Neural cell (in vitro differentiated cells): ENCODE data around the gene F2R. TPM values are rescaled to one million over a fixed set of nuclear protein-coding genes. Genes with fewer than 3 reads are reported as not detected.

Source experiments
- H2AFZ ChIP-seq: fragments of 200-600, 300-800 bp; sonication (generic), shearing (Covaris generic); 2 replicates; pipeline ENCODE4 v1.6.0; 2014; ENCODE audit warnings: low read depth, mild to moderate bottlenecking, antibody characterized with exemption, low read length, moderate library complexity
- H3F3A ChIP-seq: fragments of 200-600 bp; shearing (Covaris generic); 2 replicates; pipeline ENCODE4 v1.6.1; 2016; ENCODE audit warnings: mild to moderate bottlenecking, moderate library complexity, mixed read lengths, antibody characterized with exemption, low read length; ENCODE audit not compliant: insufficient read depth, poor library complexity, severe bottlenecking
- H3K27ac ChIP-seq: fragments of 200-600, 300-800 bp; sonication (generic), shearing (Covaris generic); 2 replicates; pipeline ENCODE4 v1.5.1; 2014; ENCODE audit warnings: mild to moderate bottlenecking, low read length, moderate library complexity
- H3K27me3 ChIP-seq: fragments of 300-800, 200-600 bp; sonication (generic), shearing (Covaris generic); 2 replicates; pipeline ENCODE4 v1.6.0; 2014; ENCODE audit warnings: mild to moderate bottlenecking, low read depth, low read length, moderate library complexity; ENCODE audit not compliant: insufficient read depth
- H3K36me3 ChIP-seq: fragments of 300-800, 200-600 bp; sonication (generic), shearing (Covaris generic); 2 replicates; pipeline ENCODE4 v1.5.1; 2014; ENCODE audit warnings: mild to moderate bottlenecking, antibody characterized with exemption, low read length, moderate library complexity; ENCODE audit not compliant: insufficient read depth
- H3K4me2 ChIP-seq: fragments of 300-800, 200-600 bp; sonication (generic), shearing (Covaris generic); 2 replicates; pipeline ENCODE4 v1.6.0; 2014; ENCODE audit warnings: mild to moderate bottlenecking, low read length
- H3K4me3 ChIP-seq: fragments of 300-800, 200-600 bp; sonication (generic), shearing (Covaris generic); 2 replicates; pipeline ENCODE4 v1.5.1; 2014; ENCODE audit warnings: mild to moderate bottlenecking, low read length, moderate library complexity
- H3K79me2 ChIP-seq: fragments of 200-600 bp; shearing (Covaris generic); replicated peaks from 2 replicates; pipeline ENCODE4 v1.6.0; 2014; ENCODE audit warnings: mild to moderate bottlenecking, low read length, moderate library complexity; ENCODE audit not compliant: insufficient read depth
- H3K9ac ChIP-seq: fragments of 300-800, 200-600 bp; sonication (generic), shearing (Covaris generic); 2 replicates; pipeline ENCODE4 v1.6.1; 2016; ENCODE audit warnings: mild to moderate bottlenecking, low read length, mixed read lengths
- H3K9me2 ChIP-seq: fragments of 200-600 bp; shearing (Covaris generic); 2 replicates; pipeline ENCODE4 v1.6.1; 2016; ENCODE audit warnings: mild to moderate bottlenecking, low read length, mixed read lengths; ENCODE audit not compliant: insufficient read depth
- H3K9me3 ChIP-seq: fragments of 200-600, 300-800 bp; sonication (generic), shearing (Covaris generic); 2 replicates; pipeline ENCODE4 v1.6.1; 2016; ENCODE audit warnings: mild to moderate bottlenecking, mixed run types, low read length, moderate library complexity, mixed read lengths
- H4K20me1 ChIP-seq: fragments of 200-600 bp; shearing (Covaris generic); 2 replicates; pipeline ENCODE4 v1.6.1; 2016; ENCODE audit warnings: mild to moderate bottlenecking, mixed run types; ENCODE audit not compliant: insufficient read depth
- CTCF ChIP-seq: fragments of 450-650 bp; IDR thresholded peaks from 2 replicates; pipeline ENCODE4 v1.5.1; 2014; ENCODE audit warnings: antibody characterized with exemption, mild to moderate bottlenecking, moderate library complexity; ENCODE audit not compliant: poor library complexity, severe bottlenecking
- EP300 ChIP-seq: fragments of 450-650 bp; conservative IDR thresholded peaks from 2 replicates; pipeline ENCODE4 v1.6.1; 2014; ENCODE audit warnings: antibody characterized with exemption, mild to moderate bottlenecking, moderate library complexity; ENCODE audit not compliant: poor library complexity, severe bottlenecking
- EZH2 ChIP-seq: fragments of 200-600, 300-800 bp; shearing (Covaris generic), sonication (generic); IDR thresholded peaks from 2 replicates; pipeline ENCODE4 v1.6.1; 2014; ENCODE audit warnings: antibody characterized with exemption, low read length, borderline replicate concordance, mild to moderate bottlenecking; ENCODE audit not compliant: insufficient read depth, poor library complexity, severe bottlenecking
- MXI1 ChIP-seq: fragments of 450-650 bp; conservative IDR thresholded peaks from 2 replicates; pipeline ENCODE4 v1.6.1; 2014; ENCODE audit warnings: antibody characterized with exemption, mild to moderate bottlenecking; ENCODE audit not compliant: poor library complexity, severe bottlenecking
- POLR2AphosphoS5 ChIP-seq: IDR thresholded peaks from 2 replicates; pipeline ENCODE4 v1.6.1; 2012
- RAD21 ChIP-seq: fragments of 450-650 bp; conservative IDR thresholded peaks from 2 replicates; pipeline ENCODE4 v1.6.1; 2014; ENCODE audit warnings: antibody characterized with exemption, mild to moderate bottlenecking, moderate library complexity
- REST ChIP-seq: IDR thresholded peaks from 2 replicates; pipeline ENCODE4 v1.6.1; 2012; ENCODE audit warnings: borderline replicate concordance
- SMC3 ChIP-seq: fragments of 450-650 bp; conservative IDR thresholded peaks from 2 replicates; pipeline ENCODE4 v1.6.1; 2014; ENCODE audit warnings: antibody characterized with exemption, mild to moderate bottlenecking, moderate library complexity; ENCODE audit not compliant: poor library complexity
- TAF1 ChIP-seq: IDR thresholded peaks from 2 replicates; pipeline ENCODE4 v1.6.1; 2012; ENCODE audit warnings: low read depth
- polyA plus RNA-seq: library from polyadenylated mRNA; depleted of rRNA; stranded (reverse); fragments of >200 nt; gene quantifications from 2 replicates; pipeline ENCODE4 v1.2.3, GENCODE V29; 2014

The F2R gene
- polyA plus RNA-seq, 1 donor from 2014 or later: 35.9 TPM

GRCh38 chr5:76732405-76733048 lies 16.6 kb downstream of the F2R start:
- Histone ChIP-seq H3F3A (no peaks in the 10 kb centered on the region), H3K9ac (no peak overlapping the region), H3K27ac (no peak overlapping the region), H3K4me3 (no peak overlapping the region), H4K20me1 (no peaks in the 10 kb centered on the region), H3K9me3 (no peaks in the 10 kb centered on the region), H3K4me2 (no peak overlapping the region), H3K27me3 (no peaks in the 10 kb centered on the region), H3K9me2 (no peaks in the 10 kb centered on the region), H3K36me3 (peaks cover 13% of the 10 kb centered on the region), H3K79me2 (peaks cover 19% of the 10 kb centered on the region), H2AFZ (no peak overlapping the region)
- no peak for TF ChIP-seq TAF1
- TF ChIP-seq SMC3: no peak
- no peak for TF ChIP-seq RAD21
- TF ChIP-seq EP300: no peak
- TF ChIP-seq REST: no peak
- TF ChIP-seq MXI1: no peak
- no peak for TF ChIP-seq POLR2AphosphoS5
- TF ChIP-seq EZH2: no peak
- TF ChIP-seq CTCF: no peak

GRCh38 chr5:76733049-76733417 lies 17.1 kb downstream of the F2R start:
- Histone ChIP-seq H3K9me2 (no peaks in the 10 kb centered on the region), H3K27ac (no peak overlapping the region), H3K36me3 (peaks cover 13% of the 10 kb centered on the region), H3K9me3 (no peaks in the 10 kb centered on the region), H4K20me1 (no peaks in the 10 kb centered on the region), H3K79me2 (peaks cover 17% of the 10 kb centered on the region), H3K27me3 (no peaks in the 10 kb centered on the region), H2AFZ (no peak overlapping the region), H3K4me3 (no peak overlapping the region), H3F3A (no peaks in the 10 kb centered on the region), H3K9ac (no peak overlapping the region), H3K4me2 (no peak overlapping the region)
- TF ChIP-seq RAD21 (no peak), SMC3 (no peak), EZH2 (no peak)
